Epithelial cell of proximal tubule (primary cell): ENCODE measurements around the gene BLOC1S1. TPM values are rescaled to one million over a fixed set of nuclear protein-coding genes. Genes with fewer than 3 reads are reported as not detected.

Experiments
- DNase-seq: peaks from one replicate; pipeline ENCODE4 v3.0.0-alpha.2; 2011; ENCODE audit warnings: low read depth
- H3K4me3 ChIP-seq: 2 replicates; pipeline ENCODE4 v1.5.1; 2011; ENCODE audit warnings: low read depth, mild to moderate bottlenecking, low read length
- total RNA-seq: library from RNA; depleted of rRNA; stranded (reverse); fragments of >200 nt; gene quantifications from 2 replicates; pipeline ENCODE4 v1.2.3, GENCODE V29; 2015
- TF ChIP-seq, protein P1 (sequence below): conservative IDR thresholded peaks from 2 replicates; pipeline ENCODE4 v1.5.1; 2012; ENCODE audit warnings: low read depth, mild to moderate bottlenecking, low read length

The BLOC1S1 gene
- total RNA-seq, 1 donor from 2014 or later, result 187 TPM

DNA sequence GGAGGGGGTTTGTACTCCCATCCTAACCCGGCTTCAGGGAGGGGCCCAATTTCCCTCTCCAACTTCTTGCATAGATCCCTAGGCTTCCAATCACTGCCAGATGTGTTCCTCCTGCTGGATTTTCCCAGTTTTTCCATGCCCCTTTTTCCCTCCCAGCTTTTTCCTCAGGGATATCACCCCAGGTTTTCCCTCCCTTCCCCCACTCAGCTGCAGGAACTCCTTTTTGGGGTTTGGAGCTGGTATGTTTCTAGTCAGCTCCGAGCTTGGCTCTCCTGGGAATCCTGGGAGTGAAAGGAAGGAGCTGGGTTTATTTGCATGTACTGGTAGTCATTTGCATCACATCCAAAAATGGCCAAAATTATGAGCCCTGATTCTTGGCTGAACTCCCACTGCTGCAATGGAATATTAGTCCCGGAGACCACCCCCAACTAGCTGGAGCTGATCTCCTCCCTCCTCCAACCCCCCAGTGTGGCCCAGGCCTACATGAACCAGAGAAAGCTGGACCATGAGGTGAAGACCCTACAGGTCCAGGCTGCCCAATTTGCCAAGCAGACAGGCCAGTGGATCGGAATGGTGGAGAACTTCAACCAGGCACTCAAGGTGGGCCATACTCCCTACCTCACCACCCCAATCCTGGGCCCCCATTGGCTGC, 2.9 kb downstream of the BLOC1S1 start:
- DNase-seq, result no peak
- TF ChIP-seq, protein P1, sequence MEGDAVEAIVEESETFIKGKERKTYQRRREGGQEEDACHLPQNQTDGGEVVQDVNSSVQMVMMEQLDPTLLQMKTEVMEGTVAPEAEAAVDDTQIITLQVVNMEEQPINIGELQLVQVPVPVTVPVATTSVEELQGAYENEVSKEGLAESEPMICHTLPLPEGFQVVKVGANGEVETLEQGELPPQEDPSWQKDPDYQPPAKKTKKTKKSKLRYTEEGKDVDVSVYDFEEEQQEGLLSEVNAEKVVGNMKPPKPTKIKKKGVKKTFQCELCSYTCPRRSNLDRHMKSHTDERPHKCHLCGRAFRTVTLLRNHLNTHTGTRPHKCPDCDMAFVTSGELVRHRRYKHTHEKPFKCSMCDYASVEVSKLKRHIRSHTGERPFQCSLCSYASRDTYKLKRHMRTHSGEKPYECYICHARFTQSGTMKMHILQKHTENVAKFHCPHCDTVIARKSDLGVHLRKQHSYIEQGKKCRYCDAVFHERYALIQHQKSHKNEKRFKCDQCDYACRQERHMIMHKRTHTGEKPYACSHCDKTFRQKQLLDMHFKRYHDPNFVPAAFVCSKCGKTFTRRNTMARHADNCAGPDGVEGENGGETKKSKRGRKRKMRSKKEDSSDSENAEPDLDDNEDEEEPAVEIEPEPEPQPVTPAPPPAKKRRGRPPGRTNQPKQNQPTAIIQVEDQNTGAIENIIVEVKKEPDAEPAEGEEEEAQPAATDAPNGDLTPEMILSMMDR, result no peak
- no peak overlapping the region for H3K4me3 ChIP-seq

DNA sequence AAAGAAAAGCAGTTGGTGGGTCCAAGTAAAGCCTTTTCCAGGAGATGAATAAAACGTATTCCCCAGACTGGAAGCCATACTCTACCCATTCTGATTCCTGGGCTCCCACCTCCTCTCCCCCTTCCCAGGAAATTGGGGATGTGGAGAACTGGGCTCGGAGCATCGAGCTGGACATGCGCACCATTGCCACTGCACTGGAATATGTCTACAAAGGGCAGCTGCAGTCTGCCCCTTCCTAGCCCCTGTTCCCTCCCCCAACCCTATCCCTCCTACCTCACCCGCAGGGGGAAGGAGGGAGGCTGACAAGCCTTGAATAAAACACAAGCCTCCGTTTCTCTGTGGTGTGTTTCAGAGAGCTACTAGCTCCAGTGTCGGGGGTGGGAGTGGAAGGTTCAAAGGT, 3.5 kb downstream of the BLOC1S1 start:
- no peak for DNase-seq
- H3K4me3 ChIP-seq, result no peak overlapping the region
- TF ChIP-seq, protein P1, result no peak

DNA sequence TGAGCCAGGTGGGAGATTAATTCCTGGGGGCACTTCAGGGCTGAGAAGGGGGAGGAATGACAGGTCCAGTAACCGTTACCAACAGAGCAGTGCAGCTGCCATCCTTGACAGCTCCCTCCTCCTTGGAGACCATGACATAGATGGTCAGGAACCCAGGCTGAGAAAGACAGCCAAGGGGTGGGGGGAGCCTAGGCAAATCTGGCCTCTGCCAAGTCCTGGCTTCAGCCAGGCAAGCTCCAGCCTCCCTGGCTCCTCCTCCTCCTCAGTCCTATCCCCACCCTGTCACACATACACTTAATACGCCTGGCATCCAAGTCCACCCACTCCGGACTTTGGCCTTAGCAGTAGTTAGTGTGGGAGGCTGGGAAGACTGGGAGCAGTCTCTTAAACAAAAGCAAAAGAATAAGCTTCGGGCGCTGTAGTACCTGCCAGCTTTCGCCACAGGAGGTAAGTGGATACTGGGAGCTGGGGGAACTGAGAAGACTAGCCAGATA, 4.3 kb downstream of the BLOC1S1 start, which contains the start of gene RDH5:
Gene RDH5, plus strand, starts transcription at position 323 of the 494 bp plus-strand sequence. CDS start 792 bp downstream, outside the sequence.
- TF ChIP-seq, protein P1, result no peak
- no peak for DNase-seq
- H3K4me3 ChIP-seq, result peak within 1 kb of the TSS; percentile 42

DNA sequence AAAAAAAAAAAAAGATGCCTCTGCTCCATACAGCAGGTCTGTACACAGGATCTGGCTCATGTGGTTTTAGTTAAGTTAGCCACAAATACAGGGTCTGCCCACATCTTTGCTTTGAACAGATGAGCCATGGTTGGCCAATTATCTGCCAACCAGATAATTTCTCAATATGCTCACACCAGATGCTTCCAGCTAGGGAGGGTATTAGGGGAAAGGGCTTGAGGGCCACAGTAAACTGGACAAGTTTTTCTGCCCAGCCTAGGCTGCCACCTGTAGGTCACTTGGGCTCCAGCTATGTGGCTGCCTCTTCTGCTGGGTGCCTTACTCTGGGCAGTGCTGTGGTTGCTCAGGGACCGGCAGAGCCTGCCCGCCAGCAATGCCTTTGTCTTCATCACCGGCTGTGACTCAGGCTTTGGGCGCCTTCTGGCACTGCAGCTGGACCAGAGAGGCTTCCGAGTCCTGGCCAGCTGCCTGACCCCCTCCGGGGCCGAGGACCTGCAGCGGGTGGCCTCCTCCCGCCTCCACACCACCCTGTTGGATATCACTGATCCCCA, 5.1 kb downstream of the BLOC1S1 start:
- peak overlapping the region; percentile 42 for H3K4me3 ChIP-seq
- TF ChIP-seq, protein P1, result peak; percentile 70
- no peak for DNase-seq

DNA sequence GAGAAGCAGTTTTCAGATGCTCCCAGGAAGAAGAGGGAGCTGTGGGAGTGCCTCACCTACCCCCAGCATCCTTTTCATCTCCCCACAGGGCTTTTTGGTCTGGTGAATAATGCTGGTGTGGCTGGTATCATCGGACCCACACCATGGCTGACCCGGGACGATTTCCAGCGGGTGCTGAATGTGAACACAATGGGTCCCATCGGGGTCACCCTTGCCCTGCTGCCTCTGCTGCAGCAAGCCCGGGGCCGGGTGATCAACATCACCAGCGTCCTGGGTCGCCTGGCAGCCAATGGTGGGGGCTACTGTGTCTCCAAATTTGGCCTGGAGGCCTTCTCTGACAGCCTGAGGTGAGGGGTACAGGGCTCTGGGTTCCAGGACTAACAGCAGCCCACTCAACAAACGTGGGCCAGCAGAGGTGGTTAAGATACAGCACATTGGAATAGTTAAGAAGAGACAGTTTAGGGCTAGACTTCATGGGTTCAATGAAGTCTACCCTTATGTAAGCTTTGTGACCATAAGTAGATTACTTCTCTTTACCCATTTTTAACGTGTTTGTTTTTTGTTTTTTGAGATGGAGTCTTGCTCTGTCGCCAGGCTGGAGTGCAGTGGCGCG, 5.9 kb downstream of the BLOC1S1 start:
- TF ChIP-seq, protein P1, result no peak
- DNase-seq, result no peak
- peak overlapping the region; percentile 26 for H3K4me3 ChIP-seq

DNA sequence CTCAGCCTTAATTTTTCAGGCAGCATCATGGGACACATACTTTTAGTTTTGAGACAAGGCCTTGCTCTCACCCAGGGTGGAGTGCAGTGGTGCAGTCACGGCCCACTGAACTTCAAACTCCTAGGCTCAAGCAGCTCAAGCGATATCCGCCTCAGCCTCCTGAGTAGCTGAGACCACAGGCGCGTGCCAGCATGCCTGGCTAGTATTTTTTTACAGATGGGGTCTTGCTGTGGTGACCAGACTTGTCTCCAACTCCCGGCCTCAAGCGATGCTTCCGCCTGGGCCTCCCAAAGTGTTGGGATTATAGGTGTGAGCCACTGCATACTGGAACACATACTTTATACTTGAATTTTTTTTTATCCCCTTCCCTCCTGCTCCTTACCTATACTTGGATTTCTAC, 7.1 kb downstream of the BLOC1S1 start:
- H3K4me3 ChIP-seq, result no peak overlapping the region
- TF ChIP-seq, protein P1, result no peak
- no peak for DNase-seq
